CD4-positive, alpha-beta T cell treated with Interleukin-4 for 1 hour (primary cell): ENCODE results near the gene MIEN1.
"Not testable (repeated sequence)": the region's sequence is repeated elsewhere in the genome, so short reads cannot be mapped to it uniquely, and the experiment has no call there.

ENCODE experiments used
- DNase-seq, 2 donors: peaks; one replicate each; pipeline ENCODE4 v3.0.0-alpha.2; 2020 to 2022

Gene MIEN1, protein sequence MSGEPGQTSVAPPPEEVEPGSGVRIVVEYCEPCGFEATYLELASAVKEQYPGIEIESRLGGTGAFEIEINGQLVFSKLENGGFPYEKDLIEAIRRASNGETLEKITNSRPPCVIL

DNA sequence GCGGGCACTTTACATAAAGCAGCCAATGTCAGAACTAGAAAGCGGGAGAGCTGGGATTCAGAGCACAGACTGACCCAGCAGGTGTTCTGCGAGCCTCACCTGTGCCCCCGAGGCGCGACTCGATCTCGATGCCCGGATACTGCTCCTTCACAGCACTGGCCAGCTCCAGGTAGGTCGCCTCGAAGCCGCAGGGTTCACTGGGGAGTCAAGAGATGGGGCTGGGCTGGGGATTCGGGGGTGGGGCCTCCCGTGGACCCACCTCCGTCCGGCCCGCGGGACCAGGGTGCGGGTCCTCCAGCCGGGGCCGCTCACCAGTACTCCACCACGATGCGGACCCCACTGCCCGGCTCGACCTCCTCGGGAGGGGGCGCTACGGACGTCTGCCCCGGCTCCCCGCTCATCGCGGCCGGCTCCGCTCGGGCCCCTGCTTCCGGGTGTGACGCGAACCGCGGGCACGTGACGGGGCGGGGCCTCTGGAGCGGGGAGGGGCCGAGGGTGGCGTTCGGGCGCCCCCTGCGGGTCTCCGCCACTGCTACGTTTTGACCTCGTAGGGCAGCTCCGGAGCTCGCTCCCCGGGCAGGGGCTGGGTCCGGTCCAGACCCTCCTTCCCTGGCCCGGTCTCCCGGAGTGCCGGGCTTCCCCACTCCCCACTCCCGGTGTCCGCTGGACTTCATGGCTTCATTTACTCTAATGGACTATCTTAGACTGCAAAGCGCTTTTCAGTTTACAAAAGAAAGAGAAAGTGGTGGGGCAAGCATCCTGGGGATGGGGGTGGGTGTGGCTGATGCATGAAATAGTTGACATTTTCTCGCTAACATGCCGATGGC lies at the start of gene MIEN1:
TSS of gene MIEN1 (minus strand) at position 438 of the 827 bp plus-strand sequence. CDS start at position 401, 37 bp downstream.
- DNase-seq, result peak; percentile 89 to 93

DNA sequence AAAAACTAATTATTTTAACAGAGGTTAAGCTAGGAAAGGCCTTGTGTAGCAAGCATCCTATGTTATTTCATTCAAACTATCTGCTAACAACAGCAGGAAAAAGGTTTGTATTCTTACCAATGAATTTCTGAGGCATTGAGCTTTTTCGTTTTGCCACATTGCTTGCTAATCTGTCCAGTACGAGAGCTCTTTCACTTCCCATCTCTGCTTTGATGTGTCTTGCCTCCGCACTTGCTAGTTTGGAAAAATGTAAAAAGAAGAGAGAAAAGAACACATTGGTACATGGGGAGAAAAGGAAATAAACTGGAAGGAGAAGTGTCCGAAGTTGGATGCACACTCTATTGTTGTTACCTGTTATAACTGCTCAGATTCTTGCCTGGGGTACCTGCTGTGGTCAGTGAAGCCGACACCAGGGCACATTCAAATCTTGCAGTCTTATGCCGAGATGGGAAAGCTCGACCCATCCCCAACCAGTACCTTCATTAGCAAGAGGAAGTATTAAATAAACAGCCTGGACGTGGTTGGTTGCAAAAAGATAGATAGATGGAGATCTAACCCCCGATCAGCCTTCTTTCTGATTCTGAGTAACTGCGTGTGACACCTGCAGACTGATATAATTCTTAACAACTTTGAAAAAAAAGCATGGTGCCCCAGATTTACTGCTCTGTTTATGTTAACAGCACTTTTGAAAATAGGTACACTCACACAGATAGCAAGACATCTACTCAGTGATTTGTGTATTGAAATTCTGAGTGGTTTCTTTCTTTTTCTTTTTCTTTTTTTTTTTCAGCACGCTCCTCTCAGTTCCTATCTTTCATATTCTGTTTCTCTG lies 47.4 kb upstream of the MIEN1 start:
- peak; percentile 39 to 83 for DNase-seq

DNA sequence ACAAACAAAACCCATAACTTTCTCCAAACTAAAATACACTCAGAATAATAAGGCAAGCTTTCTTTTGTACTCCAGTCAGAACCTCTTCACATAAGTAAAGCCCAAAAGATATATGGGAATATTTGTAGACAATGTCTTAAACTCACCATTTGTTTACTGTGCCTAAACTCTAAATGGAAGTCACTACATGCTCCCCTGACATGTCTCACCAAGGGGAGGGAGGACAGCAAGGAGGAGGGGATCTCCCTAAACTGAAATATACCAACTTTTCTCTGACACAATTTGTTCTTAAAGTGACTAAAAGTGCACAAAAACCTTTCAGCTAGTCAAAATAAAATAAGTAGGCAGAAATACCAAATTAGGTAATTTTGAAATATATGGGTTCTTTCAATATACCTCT lies 45.9 kb upstream of the MIEN1 start:
- DNase-seq, result peak in 1 of 2 donors; percentile 62

- DNase-seq, result no peak
These were observed 44.7 kb upstream of the MIEN1 start for GRCh38 chr17:39775031-39775430.

DNA sequence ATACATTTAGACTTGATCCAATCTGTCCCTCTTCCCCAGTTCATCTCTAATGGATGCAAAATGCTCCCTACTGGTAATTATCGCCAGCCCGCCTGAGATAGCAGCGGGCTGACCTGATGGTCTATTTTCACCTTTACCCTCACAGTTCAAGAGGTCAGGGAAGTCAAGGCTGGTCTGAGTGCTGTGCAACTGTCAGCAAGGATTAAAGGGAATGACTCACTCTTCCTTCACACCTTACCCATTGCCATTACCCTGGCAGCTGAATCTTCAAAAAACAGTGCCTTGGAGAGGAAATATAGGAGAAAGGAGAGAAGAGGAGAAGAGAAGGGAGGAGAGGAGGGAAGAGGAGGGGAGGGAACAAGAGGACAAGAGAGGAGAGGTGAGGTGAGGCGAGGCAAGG lies 43.7 kb upstream of the MIEN1 start:
- DNase-seq, result no peak

- DNase-seq, result peak in 1 of 2 donors; percentile 60
These were observed 42.9 kb upstream of the MIEN1 start for GRCh38 chr17:39772987-39773934.

DNA sequence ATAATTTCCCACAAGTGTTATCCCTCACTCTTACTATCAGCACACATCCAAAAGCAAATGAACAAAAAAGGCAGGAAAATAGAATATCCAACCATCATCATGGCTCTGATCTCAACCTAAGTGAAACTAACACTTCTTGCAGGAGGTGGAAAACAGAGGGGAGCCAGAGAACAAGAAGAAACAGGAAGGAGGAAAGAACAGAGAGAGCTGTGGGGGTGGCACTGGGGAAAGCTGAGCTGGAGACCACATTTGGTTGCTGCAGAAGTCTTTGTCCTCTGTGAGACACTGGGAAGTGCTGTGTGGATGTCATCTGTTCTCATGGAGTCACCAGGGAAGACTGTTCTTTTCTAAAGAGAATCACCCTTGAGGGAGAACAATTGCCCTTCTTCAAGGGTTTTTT lies 42.1 kb upstream of the MIEN1 start:
- DNase-seq, result no peak

- DNase-seq, result peak; percentile 55 to 80
These were observed 39.7 kb upstream of the MIEN1 start for GRCh38 chr17:39769974-39770587.

GRCh38 chr17:39767147-39767546 lies 36.8 kb upstream of the MIEN1 start:
- no peak for DNase-seq

GRCh38 chr17:39765766-39766165 lies 35.4 kb upstream of the MIEN1 start:
- DNase-seq, result no peak

DNA sequence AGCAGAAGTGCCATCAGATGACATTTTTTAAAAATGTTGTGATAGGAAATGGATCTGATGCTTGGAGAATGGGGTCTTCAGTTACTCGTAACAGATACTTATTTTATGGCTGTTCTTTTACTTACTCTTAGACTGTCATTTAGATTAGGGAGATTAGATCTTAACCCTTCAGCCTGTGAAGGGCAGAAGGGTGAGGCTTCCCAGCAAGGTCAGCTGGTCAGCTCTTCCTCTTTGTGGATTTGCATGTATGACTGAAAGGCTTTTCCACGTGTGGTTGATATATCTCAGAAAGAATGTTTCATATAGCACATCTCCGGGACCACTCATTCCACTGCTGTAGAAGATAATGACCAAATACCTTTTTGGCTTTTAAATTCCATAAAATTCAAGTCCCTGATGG lies 34.8 kb upstream of the MIEN1 start:
- DNase-seq, result no peak

- not testable (repeated sequence) for DNase-seq
These were observed 33.8 kb upstream of the MIEN1 start for GRCh38 chr17:39764171-39764570.

DNA sequence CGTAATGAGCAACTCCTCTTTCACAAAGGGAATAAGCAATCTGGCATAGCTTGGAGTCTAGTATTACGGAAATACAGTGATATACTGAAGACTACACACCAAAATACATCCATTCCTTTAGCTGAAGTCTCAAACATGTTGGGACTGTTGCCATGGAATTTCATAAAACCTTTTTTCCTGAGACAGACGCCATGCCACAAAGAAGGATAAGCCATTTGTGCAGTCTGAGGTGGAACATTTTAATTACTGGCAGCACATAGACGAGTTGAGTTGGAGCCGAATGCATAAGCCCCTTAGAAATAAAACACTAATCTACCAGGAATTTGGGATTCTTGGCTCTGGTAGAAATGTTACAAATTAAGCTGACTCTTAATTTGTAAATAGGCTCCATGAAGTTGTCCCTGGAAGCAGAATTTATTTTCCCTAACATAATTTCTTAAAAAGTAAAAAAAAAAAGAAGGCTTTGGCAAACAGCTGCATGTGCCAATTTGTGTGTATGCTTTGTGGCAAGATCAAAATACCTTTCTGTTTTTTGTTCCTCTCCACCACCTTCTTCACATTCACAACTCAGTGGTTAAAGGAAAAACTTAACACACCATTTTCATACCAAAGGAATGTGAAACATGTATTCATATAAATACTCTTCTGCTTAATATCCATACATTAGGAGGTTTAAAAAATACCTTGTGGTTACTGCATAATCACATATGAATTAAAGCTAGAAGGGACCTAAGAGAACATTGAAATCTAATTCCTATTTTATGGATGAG lies 32.9 kb upstream of the MIEN1 start:
- no peak for DNase-seq

DNA sequence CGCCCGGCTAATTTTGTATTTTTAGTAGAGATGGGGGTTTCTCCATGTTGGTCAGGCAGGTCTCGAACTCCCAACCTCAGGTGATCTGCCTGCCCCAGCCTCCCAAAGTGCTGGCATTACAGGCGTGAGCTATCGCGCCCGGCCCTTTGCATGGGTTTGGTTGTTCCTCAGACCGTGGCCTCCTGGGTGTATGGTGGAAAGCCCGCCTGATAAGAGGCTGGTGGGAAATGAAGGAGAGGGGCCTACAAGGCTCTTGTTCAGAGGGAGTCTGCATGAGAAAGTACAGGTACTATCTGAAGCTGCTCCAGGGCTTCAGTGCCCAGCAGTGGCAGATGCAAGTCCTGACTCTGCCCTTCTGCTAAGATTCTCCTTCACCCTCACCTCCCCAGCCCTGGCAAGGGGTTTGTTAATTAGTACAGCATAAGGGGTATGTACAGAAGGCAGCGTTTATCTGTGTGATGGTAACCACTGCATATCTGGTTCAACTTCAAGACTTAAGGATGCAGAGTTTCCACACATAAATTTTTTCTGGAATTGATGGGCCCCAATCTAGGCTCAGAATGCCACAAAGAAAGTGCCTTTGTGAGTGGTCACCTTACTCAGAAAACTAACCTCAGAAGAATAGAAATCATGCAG lies 31.6 kb upstream of the MIEN1 start:
- no peak for DNase-seq

GRCh38 chr17:39759204-39759603 lies 28.9 kb upstream of the MIEN1 start:
- no peak for DNase-seq

- peak; percentile 62 to 71 for DNase-seq
These were observed 27.9 kb upstream of the MIEN1 start for GRCh38 chr17:39757931-39758873.

DNA sequence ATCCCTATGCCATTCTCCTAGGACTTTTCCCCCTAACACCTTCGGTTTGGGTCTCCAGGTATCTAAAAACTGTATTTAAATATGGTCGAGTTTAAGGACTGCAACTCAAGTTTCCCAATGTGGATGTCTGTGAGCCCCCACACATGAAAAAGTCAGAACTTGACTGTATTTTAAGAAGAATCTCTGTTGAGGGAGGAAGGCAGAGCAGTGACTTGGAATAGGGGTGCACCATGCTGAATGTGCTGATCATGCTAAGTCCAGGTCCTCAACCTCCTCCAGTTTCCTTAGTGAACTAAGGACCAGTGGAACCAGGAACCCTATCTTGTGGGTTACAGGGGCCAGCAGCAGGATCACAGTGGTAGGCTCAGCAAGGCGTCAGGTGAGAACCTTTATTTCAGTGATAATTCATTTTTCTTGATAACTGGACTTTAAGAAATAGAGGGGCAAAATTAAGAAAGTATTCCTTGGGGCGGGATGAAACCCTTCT lies 26.9 kb upstream of the MIEN1 start:
- DNase-seq, result no peak

- no peak for DNase-seq
These were observed 26.2 kb upstream of the MIEN1 start for GRCh38 chr17:39756380-39757079.
